CD4-positive, alpha-beta T cell treated with Interleukin-6 at 100 ng/mL for 8 hours (primary cell): ENCODE measurements around the gene KIF5B.

ENCODE experiments used
- DNase-seq: peaks from one replicate; pipeline ENCODE4 v3.0.0-alpha.2; 2020; ENCODE audit warnings: mixed read lengths, low spot score

Gene KIF5B

GRCh38 chr10:31961277-31962074 is 94.7 kb downstream of the KIF5B start:
- DNase-seq: no peak

GRCh38 chr10:31959461-31960173 is 96.6 kb downstream of the KIF5B start:
- DNase-seq: no peak
